Astrocyte of the cerebellum (primary cell): ENCODE data around the gene SLC25A29.

Experiments
- DNase-seq: peaks from one replicate; pipeline ENCODE4 v3.0.0-alpha.2; 2011; ENCODE audit warnings: low read depth
- H3K4me3 ChIP-seq: 2 replicates; pipeline ENCODE4 v1.5.1; 2011; ENCODE audit warnings: mild to moderate bottlenecking, low read depth, low read length, moderate library complexity
- CTCF ChIP-seq: IDR thresholded peaks from 2 replicates; pipeline ENCODE4 v1.5.1; 2012; ENCODE audit warnings: low read length, low read depth, moderate library complexity, mild to moderate bottlenecking; ENCODE audit errors: missing control alignments
- in situ Hi-C: cut with HindIII; loops from 2 replicates; pipeline ENCODE4 v1.10.0; 2017; ENCODE audit warnings: low sequenced_read_pairs

SLC25A29 gene

GRCh38 chr14:100332071-100332639 lies 25.9 kb upstream of the SLC25A29 start:
- DNase-seq, result no peak
- no peak for TF ChIP-seq CTCF
- no peak overlapping the region for H3K4me3 ChIP-seq
- in situ Hi-C loops, result no loop called here

- no peak for TF ChIP-seq CTCF
- H3K4me3 ChIP-seq, result no peak overlapping the region
- no peak for DNase-seq
- in situ Hi-C loops, result no loop called here
Observed at GRCh38 chr14:100330388-100330931, 24.2 kb upstream of the SLC25A29 start.

- no peak overlapping the region for H3K4me3 ChIP-seq
- no peak for DNase-seq
- in situ Hi-C loops, result no loop called here
- TF ChIP-seq CTCF, result no peak
Observed at GRCh38 chr14:100330007-100330344, 23.7 kb upstream of the SLC25A29 start.

- H3K4me3 ChIP-seq, result no peak overlapping the region
- no peak for DNase-seq
- in situ Hi-C loops, result no loop called here
- no peak for TF ChIP-seq CTCF
Observed at GRCh38 chr14:100329233-100330006, 23.2 kb upstream of the SLC25A29 start.

GRCh38 chr14:100328495-100329163 lies 22.4 kb upstream of the SLC25A29 start:
- in situ Hi-C loops, result no loop called here
- DNase-seq, result no peak
- no peak for TF ChIP-seq CTCF
- H3K4me3 ChIP-seq, result no peak overlapping the region

- in situ Hi-C loops, result no loop called here
- H3K4me3 ChIP-seq, result no peak overlapping the region
- no peak for TF ChIP-seq CTCF
- no peak for DNase-seq
Observed at GRCh38 chr14:100327128-100327527, 20.9 kb upstream of the SLC25A29 start.
